SK-N-MC (cell line): Measurements from ENCODE around the gene IPO11.

ENCODE experiments used
- EZH2 ChIP-seq: fragments of 200-600 bp; sonication (generic); IDR thresholded peaks from one replicate; pipeline ENCODE4 v1.6.1; 2017; ENCODE audit warnings: antibody characterized with exemption
- POLR2AphosphoS5 ChIP-seq: IDR thresholded peaks from 2 replicates; pipeline ENCODE4 v1.6.1; 2012; ENCODE audit warnings: mild to moderate bottlenecking, low read depth, low read length, borderline replicate concordance

DNA sequence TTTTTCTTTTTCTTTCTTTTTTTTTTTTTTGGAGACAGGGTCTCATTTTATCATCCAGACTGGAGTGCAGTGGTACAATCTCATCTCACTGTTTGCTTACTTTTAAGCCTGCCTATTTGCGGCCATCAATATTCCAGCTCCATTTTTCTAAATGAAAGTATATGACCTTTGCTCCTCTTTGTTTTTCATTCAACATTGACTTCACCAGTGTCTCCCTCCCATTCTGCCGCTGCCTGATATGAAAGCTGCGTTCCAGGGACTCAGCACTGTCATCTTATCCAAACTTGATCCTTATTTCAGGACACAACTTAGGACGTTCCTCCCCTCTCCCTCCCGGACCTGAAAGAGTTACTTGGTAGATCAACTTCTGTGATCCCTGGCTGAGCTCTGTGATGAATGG lies 239.7 kb downstream of the IPO11 start:
- TF ChIP-seq POLR2AphosphoS5 (no peak), EZH2 (no peak)
